ENCODE data around the gene KIAA1671.

GRCh38 chr22:24945430-24945829 is 7.1 kb upstream of the KIAA1671 start:
- TF ChIP-seq CTCF (IDR thresholded peaks at IDR 0.05), result no peak
- TF ChIP-seq POLR2A (IDR thresholded peaks at IDR 0.05), result no peak
